Esophagus mucosa (tissue), 1 donor: ENCODE measurements around the gene NCOA1. TPM values are rescaled to one million over a fixed set of nuclear protein-coding genes. Genes with fewer than 3 reads are reported as not detected.

Source experiments
- ATAC-seq: fragments of 200-7000 bp; cut with Tn5 transposase; one replicate; pipeline ENCODE4 v1.9.1; 2020
- total RNA-seq: library from RNA; stranded (reverse); gene quantifications from one replicate; pipeline ENCODE4 v1.2.4, GENCODE V29; 2023
- donor health status: DM: yes; HTN: yes; CAD: no.

NCOA1 gene
- total RNA-seq, 1 donor from 2014 or later: 27.9 TPM

DNA sequence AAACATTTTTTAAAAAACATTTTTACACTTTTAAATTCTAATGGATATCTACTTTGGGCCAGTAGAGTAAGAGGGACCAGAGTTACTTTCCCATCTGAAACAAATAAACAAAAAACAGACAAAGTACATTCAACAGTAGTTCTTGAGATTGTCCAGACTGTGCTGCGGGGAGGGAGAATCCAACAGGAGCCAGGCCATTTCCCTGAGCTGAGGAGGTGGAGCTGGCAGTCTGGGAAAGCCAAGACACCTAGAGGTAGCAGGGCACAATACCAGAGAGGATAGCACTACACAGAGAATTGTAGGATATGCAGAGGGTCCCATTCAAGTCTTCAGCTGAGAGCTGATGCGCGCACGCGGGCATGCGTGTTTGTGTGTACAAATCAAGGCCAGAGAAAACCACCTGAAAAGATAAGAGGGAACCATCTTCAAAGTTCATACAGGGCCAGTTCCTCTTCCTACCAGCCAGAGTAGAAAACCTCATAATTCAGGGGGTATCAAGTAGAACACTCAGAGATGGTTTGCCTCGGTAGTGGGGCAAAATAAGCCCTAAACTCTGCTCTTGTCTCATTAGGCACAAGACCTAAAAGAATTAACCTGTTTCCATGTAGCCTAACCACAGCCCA is 258.1 kb downstream of the NCOA1 start:
- ATAC-seq: no peak

DNA sequence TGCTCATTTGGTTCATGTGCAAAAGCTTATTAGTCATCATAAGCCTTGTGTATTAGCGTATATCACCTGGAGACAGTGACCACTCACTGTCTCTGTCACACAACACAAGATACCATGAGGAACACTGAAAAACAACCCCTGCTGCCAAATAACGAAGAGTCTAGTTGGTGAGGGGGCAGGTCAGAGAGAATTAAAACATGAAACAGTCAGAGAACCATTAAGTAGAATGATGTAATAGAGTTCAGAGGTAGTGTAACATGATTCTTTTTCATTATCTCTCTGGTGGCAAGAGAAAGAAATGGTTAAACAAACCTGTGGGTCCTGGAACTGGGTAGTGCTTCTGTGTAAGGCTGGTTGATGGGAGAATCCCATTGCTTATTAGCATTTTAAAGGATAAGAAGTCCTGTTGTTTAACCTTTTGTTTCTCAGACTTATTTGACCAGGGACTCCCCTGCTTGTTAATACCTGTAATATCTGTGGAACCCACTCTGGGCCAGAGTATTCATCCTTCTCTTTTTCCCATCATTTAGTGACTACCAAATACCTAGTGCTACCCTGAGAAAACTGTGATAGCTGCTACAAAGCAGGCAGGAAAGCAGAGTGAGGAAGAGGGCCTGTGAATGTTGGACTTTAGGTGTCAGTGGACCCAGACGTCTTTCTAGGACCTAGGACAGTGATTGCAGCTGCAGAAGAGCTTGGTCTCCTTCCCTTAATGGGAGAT is 264.1 kb downstream of the NCOA1 start:
- no peak for ATAC-seq

DNA sequence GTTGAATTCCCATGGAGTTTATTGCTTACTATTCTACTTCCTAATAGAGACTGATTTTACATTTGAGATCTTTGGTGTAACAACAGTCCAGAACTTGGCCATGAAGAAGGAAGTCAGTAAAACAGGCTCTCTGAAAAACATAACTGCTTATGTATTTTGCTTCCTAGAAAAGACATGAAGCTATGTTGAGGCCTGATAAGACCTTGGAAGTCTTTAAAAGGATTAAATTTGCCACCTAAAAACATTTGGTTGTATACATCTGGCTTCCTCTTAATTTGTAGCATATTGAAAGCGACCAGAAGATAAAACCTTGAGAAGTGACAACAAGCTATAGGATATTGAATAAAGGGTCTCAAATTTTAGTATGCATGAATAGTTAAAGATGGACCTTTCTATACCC is 265.7 kb downstream of the NCOA1 start:
- ATAC-seq: no peak

DNA sequence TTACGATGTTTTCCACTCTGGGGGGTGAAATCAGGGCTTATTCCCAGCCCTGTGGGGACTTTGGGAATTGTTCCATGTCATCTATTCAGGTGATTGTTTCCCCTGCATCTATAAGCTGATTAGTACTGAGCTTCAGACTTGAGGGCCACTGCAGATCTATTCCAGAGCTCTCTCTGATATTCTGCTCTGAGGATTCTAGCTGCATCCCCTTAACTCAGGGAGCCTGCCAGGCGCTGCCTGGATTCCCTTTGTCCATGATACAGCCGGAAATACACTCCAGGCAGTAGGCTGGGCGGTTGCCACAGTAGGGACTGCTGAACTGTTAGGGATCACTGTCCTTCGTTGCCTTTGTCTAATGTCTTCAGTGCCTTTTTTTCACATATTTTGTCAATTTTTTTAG is 270.8 kb downstream of the NCOA1 start:
- ATAC-seq: no peak

DNA sequence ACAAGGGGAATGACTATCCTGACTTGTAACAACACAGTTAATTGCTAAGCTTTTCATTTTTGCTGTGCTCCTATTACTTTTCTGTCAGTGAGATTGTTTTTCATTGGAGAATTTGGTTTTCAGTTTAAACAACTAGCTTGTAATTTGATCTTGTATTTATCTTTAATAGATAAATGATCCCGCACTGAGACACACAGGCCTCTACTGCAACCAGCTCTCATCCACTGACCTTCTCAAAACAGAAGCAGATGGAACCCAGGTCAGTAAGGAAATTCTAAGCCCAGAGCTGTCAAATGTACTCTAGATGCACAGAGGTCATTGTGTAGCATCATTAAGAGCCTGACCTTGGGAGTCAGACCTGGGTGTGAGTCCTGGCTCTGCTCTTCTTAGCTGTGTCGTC is 271.5 kb downstream of the NCOA1 start:
- no peak for ATAC-seq

DNA sequence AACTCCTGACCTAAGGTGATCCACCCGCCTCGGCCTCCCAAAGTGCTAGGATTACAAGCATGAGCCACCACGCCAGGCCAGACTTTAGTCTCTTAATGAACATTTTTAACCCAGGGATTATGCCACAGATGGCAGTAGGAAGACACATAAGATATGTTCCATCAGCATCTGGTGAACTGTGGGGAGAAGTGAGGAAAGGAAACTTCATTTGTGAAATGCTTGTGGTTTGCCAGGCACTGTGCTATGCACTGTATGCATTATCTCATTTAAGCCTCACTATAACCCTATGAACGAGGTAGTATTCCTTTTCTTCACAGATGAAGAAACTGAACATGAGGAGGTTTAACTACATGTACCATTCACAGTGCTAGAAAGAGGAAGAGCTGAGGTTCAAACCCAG is 272.8 kb downstream of the NCOA1 start:
- no peak for ATAC-seq

DNA sequence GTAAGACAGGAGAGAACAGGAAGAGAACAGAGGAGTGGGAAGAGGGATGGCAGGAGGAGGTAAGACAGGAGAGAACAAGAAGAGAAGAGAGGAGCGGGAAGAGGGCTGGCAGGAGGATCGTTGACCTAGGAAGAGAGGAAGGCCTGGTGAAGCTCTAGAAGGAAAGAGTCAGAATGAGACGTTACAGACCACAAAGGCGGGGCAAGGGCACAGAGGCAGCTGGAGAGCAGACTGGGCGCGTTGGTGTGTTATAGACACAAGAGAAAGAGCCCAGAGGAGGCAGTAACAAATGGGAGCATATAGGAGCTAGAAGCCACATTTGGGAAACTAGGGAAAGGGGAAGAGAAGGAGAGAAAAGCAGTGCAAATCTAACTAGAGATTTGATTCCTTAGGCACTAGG is 275.6 kb downstream of the NCOA1 start:
- ATAC-seq: no peak

DNA sequence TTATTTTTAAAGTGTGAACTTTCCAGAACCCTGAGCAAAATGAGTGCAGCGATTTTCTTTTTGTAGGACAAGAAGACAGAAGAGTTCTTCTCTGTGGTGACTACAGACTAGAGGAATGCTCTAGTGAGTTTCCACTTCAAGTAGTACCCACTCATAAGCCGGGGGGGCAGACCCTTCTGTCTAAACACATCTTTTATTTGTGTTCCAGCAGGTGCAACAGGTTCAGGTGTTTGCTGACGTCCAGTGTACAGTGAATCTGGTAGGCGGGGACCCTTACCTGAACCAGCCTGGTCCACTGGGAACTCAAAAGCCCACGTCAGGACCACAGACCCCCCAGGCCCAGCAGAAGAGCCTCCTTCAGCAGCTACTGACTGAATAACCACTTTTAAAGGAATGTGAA is 277.0 kb downstream of the NCOA1 start:
- no peak for ATAC-seq

DNA sequence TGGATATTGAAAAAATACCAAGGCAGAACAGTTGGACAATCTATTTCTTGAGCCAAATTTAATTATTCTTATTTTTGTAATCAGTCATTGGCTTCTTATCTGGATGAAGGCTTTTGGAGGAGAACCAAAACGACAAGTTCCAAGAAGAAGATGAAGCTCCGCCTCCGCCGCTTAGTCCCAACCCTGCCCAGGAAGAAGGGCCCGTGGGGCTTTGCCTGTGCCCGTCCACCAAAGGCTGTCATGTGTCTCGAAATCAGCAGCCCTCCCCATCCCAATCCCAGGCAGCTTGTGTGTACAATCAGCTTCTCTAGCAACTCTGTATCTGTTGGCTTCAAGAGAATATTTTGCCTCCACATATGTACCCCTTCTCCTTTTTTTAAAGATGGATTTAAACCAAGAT is 277.5 kb downstream of the NCOA1 start:
- no peak for ATAC-seq

DNA sequence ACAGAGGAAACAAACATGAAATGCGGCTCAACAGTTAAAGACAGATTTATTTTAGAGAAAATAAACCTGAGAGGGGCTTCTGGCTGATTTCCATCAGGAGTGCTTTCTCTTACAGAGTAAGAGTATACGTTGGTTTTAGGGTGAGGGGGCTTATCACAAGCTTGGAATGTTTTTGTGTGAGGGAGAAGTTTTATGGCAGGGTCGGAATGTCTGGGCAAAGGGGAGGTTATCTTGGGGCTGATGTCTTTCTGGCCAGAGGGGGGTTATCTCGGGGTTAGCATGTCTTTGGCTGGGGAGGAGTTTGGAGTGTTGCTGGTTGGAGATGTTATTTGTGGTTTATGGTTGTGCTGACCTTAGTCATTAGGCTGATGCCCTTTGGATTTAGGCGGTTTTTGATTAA is 280.0 kb downstream of the NCOA1 start:
- ATAC-seq: no peak

DNA sequence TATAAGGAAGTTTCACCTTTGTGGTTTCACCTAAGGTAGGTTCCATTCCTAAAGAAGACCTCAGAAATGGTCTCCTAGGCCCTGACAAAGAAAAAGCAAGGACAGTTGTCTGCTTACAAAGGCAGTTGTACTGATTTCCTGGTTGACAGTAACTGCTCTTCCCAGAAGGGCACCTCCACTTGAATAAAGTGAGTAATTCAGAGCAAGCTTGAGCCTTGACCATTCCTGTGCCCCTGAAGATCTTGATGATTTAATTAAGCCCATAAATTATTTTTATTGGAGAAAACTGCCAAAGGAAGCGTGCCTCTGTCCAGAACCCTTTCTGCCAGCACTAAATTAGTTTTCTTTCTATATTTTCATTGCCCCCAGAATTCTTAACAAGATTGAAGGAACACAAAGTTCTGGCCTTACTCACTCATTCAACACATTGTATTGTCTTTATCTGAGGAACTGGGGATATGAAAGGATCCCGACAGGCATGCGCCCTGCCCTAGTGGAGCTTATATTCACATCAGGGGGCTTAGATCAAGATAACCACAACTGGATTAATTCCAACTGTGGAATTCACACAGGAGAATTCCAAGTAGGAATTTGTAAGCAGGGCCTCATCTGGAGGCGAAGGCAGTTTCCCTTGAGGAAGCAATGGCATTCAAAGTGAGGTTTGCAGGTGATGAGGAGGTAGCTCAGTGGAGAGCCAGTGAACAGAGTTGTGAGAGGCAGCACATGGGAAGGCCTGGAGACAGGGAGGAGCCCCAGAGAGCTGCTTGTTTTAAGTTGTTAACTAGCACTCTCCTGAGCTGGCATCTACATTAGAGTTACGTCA is 280.9 kb downstream of the NCOA1 start:
- ATAC-seq: peak; percentile 43

DNA sequence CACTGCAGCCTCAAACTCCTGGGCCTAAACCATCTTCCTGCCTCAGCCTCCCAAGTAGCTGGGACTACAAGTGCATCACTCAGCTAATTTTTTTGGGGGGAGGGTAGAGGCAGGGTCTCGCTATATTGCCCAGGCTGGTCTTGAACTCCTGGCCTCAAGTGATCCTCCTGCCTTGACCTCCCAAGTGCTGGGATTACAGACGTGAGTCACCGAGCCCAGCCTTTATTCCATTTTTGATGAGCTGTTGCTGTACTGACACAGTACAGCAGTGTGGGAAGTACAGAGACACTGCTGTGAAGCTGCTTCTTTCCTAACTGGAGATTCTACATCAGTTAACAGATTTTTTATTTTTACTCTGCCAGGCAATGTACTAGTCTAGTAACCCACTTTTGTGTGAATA is 283.3 kb downstream of the NCOA1 start:
- ATAC-seq: no peak

DNA sequence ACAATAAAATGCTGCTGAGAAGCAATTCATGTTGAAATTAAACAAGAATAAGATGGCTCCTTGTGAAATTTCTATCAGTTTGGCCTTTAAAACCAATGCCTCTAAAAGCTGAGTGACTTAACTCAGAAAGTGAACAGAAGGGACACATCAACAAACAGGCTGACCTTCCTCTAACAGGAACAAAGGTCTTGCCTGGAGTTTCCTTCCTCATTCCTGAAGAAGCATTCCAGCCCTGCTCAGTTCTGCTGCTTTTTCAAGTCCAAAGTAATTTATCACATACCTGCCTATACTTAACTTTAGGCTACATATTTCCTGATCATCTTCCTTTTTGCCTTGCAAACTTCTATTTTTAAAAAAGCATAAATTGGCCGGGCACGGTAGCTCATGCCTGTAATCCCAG is 288.1 kb downstream of the NCOA1 start:
- ATAC-seq: no peak

DNA sequence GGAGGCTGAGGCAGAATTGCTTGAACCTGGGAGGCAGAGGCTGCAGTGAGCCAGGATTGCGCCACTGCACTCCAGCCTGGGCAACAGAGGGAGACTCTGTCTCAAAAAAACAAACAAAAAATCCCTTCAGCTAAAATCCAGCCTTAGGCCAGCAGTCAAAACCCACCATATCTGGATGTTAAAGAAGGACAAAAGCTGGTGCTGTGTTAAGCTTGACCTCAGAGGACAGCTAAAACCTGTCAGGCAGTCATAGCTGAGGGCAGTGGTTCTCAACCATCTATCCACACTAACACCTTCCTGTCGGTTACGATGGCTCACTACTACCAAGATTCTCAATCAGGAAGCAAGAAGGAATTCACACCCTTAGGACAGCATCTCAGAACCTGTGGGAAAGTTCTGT is 292.6 kb downstream of the NCOA1 start:
- no peak for ATAC-seq

DNA sequence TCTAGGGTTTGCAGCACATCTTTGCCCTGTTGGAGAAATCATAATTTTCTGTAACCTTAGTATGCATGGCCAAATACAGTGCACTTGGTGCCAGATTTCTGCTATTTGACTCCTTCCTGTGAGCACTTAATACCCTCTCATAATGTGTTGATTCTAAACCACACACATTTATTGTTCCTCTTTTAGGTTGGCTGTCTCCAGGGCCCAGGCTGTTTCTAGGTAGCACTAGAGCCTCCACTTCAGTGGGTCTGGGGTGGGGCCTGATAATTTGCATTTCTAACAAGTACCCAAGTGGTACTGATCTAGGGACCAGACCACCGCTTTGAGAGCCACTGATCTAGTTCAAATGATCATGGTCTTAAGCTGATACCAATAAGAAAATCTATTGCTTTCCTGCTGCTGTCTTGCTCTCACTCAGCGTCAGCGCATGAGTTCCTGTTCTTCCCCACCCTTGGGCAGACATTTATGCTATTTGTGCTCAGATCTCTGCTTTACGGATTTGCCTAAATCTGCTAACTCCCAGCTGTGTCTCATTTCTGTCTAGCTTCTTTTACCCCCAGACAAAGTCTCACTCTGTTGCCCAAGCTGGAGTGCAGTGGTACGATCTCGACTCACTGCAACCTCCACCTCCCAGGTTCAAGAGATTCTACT is 294.7 kb downstream of the NCOA1 start:
- peak; percentile 46 for ATAC-seq

DNA sequence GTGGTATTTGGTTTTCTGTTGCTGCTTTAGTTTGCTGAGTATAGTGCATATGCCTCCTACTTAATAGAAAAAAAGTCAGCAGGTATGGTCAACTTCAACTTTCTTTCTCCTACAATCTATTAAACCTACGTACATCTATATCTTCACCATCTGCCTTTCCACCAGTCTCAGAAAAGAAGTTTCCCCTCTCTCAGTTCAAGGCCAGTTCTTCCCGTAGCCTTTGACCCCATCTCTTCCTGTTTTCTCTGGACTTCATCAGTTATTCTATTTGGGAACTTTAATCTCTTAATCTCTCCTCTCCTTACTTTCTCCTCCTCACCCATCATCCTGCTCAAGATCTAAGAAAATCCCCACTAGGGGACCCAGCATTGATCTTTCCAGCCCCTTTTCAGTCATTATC is 296.5 kb downstream of the NCOA1 start:
- no peak for ATAC-seq

DNA sequence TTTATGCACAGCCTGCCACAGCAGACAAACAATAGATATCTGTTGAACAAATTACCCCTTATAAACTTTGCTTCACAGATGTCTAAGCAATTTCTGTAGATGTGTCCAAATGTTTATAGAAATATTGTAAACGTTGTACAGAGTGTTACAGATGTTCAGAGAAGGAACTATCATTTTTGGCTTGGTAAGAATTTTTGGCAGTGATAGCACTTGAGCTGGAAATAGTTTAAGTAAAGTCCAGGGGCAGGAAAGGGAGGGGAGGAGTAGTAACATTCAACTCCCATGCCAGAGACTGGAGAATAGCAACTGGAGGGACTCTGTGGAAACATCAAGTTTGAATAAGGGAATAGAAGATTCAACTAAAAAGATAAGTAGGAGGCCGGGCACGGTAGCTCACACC is 297.8 kb downstream of the NCOA1 start:
- no peak for ATAC-seq

DNA sequence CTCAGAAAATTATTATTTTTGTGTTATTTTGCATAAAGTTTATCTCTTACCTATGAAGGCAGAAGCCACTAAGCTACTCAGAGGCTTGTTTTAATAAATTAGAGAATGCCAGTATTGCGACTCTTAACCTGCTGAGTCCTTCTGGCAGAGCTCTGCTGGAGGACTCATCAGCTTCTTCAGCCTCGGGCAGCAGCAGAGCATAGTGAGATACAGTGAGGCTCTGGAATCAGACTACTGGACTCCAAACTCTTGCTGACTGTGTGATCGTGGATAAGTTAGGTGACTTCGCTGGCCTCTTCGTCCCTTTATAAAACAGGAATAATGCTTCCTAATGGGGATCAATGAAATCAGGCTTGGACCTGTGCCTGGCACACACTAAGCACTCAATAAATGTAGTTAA is 300.4 kb downstream of the NCOA1 start:
- ATAC-seq: no peak

DNA sequence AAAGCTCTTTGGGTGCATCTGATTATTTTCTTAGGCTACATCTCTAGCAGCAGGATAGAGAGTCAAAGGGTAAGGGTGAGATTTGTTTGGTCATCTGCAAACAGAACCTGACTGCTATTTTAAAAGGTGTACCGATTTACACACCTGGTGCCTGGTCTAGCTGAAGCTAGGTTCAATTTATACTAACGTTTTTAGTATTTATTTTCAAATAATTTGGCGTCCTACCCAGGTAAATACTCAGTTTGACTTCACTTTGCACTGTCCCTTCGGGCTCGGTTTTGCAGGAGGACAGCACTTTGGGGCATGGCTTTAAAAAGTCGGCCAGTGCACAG is 301.5 kb downstream of the NCOA1 start:
- no peak for ATAC-seq

DNA sequence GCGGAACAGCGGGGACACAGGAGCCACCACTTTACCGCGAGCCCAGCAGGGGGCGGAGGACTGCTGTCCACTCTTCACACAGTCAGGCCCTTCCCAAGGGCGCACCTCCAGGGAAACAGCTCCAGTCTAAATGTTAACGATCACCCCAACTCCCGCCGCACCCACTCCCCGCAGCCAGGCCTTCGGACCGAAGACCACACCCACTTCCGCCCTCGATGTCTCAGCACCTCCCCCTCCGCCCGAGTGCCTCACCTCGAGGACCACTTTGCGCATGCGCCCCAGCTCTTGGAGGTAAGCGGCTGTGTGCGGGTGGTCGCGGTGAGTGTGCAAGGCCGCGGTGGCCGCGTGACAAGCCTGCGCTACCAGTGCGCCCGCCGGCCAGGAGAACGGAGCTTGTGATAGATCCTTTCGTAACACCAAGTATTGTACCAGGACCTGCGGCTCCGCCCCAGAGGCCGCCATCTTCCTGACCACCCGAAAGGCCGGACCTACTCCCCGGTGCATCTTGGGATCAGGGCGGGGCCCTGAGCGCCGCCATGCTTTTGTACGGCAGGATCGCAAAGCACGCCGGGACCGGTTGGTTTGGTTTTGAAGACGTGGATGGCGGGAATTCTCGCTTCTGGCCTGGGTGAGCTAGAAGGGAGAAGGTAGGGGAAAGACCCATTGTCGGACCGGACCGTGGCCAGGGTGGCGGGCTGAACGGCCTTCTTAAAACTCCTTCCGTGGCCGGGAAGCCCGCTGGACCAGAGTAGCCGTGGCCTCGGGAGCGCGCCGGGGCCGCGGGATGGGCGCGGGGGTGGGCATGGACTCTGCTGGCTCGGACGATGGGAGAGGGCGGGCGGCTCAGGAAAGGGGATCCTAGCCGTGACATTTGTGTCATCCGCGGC is 302.1 kb downstream of the NCOA1 start, which contains the start of the genes CENPO and PTRHD1:
TSS of gene CENPO (plus strand) at position 552 of the 887 bp plus-strand sequence. CDS start 495 bp downstream, outside the sequence.
TSS of gene PTRHD1 (minus strand) at position 518 of the 887 bp plus-strand sequence. CDS start at position 504, 14 bp downstream.
- peak; percentile 97 for ATAC-seq

DNA sequence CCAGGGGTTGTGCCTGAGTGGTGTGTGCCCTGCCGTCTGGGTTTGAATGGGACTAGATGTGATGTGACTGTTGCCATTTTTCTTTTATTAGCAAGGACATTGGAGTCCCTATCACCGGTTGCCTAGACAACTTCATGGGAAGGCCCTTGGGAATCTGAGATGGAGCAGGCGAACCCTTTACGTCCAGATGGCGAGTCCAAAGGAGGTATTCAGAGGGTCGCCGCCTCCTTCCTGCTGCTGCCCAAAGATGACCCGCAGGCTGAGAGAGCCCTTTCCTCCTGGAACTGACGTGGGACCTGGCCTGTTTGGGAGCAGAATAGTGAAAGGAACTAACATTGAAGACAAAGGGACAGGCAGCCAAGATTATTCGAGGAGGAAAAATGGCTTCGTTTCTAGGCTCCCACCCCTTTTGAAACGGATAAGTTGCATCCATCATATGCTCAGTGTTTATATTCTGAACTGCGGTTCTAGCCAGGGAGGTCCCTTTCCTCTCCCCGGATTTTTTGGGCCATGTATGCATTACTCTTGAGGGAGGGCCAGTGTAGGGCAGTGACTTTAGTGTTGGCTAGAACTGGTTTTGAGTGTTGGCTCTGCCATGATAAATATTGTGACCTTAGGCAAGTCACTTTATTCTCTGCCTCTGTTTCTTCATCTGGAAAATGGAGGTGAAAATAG is 302.8 kb downstream of the NCOA1 start:
- no peak for ATAC-seq
